ENCODE measurements around the gene RELL2. TPM values are rescaled to one million over a fixed set of nuclear protein-coding genes. Genes with fewer than 3 reads are reported as not detected.

Gene RELL2
- total RNA-seq, 1 experiment from 2014 or later: 23.8 TPM

DNA sequence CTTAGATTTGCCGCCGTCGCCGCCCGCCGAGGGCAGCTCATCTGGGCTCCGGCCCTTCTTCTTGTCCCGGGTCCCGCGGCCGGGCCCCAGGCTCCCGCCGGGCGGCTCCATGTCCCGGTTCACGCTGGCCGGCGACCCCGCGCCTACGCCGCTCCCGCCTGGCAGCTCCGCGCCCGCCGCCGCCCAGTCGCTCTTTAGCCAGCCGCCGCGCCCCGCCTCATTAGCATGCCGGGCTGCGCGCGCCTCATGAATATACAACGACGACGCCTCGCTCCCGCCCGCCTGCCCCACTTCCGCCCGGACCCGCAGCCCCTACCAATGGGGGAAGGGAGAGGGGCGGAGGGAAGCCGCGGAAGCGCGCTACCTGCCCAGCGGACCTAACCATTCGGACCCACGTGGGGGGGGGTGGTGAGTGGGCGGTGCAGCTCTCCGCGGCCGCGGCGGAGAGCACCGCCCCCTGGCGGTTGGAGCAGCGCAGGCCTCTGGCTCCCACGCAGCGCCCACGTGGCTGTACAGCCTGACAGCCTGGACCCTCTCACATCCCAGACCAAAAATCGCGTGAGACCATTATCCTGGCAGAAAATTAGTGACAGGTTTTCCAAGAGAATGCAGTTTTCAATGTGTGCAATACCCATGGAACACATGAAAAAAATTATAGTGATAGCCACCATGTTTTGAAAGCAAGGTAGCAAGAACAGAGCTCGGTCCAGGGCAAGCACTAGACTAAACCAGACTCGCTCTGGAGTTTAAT lies 17.8 kb upstream of the RELL2 start, which contains the start of gene DIAPH1 (continued):
- TF ChIP-seq, protein P1, sequence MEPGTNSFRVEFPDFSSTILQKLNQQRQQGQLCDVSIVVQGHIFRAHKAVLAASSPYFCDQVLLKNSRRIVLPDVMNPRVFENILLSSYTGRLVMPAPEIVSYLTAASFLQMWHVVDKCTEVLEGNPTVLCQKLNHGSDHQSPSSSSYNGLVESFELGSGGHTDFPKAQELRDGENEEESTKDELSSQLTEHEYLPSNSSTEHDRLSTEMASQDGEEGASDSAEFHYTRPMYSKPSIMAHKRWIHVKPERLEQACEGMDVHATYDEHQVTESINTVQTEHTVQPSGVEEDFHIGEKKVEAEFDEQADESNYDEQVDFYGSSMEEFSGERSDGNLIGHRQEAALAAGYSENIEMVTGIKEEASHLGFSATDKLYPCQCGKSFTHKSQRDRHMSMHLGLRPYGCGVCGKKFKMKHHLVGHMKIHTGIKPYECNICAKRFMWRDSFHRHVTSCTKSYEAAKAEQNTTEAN (CRISPR knock-in tag; IDR thresholded peaks at IDR 0.05): peak; percentile 43; the same call in 1 of the 2 replicates
- TF ChIP-seq TEAD1 (CRISPR knock-in tag; IDR thresholded peaks at IDR 0.05) (peak; percentile 70; the same call in 1 of the 2 replicates), SMAD4 (CRISPR knock-in tag; IDR thresholded peaks at IDR 0.05) (no peak), IRF2 (CRISPR knock-in tag; IDR thresholded peaks at IDR 0.05; ENCODE audit: borderline replicate concordance, low read depth) (no peak), ZNF232 (CRISPR knock-in tag; IDR thresholded peaks at IDR 0.05) (peak; percentile 72; the same call in 1 of the 2 replicates), MYBL2 (CRISPR knock-in tag; IDR thresholded peaks at IDR 0.05) (no peak), ELF4 (CRISPR knock-in tag; IDR thresholded peaks at IDR 0.05; ENCODE audit: low read depth) (peak; percentile 14; the same call in 1 of the 2 replicates), FOXJ3 (CRISPR knock-in tag; IDR thresholded peaks at IDR 0.05; ENCODE audit: borderline replicate concordance) (no peak), ZBTB21 (CRISPR knock-in tag; IDR thresholded peaks at IDR 0.05; ENCODE audit: borderline replicate concordance) (0 out of 2 replicates have a peak, but pooled peaks have one; percentile 68), SOX15 (CRISPR knock-in tag; IDR thresholded peaks at IDR 0.05) (no peak), GABPB1 (CRISPR knock-in tag; IDR thresholded peaks at IDR 0.05) (peak; percentile 76; the same call in 1 of the 2 replicates), NFYB (CRISPR knock-in tag; conservative IDR thresholded peaks at IDR 0.05; ENCODE audit: low read depth) (0 out of 2 replicates have a peak, but pooled peaks have one; percentile 35), EMX1 (CRISPR knock-in tag; IDR thresholded peaks at IDR 0.05) (no peak), FOXK1 (CRISPR knock-in tag; IDR thresholded peaks at IDR 0.05) (peak; percentile 94), CREM (CRISPR knock-in tag; IDR thresholded peaks at IDR 0.05) (peak; percentile 56; the same call in 1 of the 2 replicates), FOXP1 (CRISPR knock-in tag; IDR thresholded peaks at IDR 0.05; ENCODE audit: borderline replicate concordance) (peak; percentile 69; the same call in 1 of the 2 replicates)
- TF ChIP-seq, protein P2, sequence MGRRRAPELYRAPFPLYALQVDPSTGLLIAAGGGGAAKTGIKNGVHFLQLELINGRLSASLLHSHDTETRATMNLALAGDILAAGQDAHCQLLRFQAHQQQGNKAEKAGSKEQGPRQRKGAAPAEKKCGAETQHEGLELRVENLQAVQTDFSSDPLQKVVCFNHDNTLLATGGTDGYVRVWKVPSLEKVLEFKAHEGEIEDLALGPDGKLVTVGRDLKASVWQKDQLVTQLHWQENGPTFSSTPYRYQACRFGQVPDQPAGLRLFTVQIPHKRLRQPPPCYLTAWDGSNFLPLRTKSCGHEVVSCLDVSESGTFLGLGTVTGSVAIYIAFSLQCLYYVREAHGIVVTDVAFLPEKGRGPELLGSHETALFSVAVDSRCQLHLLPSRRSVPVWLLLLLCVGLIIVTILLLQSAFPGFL (CRISPR knock-in tag; IDR thresholded peaks at IDR 0.05; ENCODE audit: borderline replicate concordance): no peak
- TF ChIP-seq, protein P3, sequence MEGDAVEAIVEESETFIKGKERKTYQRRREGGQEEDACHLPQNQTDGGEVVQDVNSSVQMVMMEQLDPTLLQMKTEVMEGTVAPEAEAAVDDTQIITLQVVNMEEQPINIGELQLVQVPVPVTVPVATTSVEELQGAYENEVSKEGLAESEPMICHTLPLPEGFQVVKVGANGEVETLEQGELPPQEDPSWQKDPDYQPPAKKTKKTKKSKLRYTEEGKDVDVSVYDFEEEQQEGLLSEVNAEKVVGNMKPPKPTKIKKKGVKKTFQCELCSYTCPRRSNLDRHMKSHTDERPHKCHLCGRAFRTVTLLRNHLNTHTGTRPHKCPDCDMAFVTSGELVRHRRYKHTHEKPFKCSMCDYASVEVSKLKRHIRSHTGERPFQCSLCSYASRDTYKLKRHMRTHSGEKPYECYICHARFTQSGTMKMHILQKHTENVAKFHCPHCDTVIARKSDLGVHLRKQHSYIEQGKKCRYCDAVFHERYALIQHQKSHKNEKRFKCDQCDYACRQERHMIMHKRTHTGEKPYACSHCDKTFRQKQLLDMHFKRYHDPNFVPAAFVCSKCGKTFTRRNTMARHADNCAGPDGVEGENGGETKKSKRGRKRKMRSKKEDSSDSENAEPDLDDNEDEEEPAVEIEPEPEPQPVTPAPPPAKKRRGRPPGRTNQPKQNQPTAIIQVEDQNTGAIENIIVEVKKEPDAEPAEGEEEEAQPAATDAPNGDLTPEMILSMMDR (IDR thresholded peaks at IDR 0.05): peak; percentile 93
- TF ChIP-seq, protein P4, sequence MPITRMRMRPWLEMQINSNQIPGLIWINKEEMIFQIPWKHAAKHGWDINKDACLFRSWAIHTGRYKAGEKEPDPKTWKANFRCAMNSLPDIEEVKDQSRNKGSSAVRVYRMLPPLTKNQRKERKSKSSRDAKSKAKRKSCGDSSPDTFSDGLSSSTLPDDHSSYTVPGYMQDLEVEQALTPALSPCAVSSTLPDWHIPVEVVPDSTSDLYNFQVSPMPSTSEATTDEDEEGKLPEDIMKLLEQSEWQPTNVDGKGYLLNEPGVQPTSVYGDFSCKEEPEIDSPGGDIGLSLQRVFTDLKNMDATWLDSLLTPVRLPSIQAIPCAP (CRISPR knock-in tag; IDR thresholded peaks at IDR 0.05): no peak
- TF ChIP-seq, protein P5, sequence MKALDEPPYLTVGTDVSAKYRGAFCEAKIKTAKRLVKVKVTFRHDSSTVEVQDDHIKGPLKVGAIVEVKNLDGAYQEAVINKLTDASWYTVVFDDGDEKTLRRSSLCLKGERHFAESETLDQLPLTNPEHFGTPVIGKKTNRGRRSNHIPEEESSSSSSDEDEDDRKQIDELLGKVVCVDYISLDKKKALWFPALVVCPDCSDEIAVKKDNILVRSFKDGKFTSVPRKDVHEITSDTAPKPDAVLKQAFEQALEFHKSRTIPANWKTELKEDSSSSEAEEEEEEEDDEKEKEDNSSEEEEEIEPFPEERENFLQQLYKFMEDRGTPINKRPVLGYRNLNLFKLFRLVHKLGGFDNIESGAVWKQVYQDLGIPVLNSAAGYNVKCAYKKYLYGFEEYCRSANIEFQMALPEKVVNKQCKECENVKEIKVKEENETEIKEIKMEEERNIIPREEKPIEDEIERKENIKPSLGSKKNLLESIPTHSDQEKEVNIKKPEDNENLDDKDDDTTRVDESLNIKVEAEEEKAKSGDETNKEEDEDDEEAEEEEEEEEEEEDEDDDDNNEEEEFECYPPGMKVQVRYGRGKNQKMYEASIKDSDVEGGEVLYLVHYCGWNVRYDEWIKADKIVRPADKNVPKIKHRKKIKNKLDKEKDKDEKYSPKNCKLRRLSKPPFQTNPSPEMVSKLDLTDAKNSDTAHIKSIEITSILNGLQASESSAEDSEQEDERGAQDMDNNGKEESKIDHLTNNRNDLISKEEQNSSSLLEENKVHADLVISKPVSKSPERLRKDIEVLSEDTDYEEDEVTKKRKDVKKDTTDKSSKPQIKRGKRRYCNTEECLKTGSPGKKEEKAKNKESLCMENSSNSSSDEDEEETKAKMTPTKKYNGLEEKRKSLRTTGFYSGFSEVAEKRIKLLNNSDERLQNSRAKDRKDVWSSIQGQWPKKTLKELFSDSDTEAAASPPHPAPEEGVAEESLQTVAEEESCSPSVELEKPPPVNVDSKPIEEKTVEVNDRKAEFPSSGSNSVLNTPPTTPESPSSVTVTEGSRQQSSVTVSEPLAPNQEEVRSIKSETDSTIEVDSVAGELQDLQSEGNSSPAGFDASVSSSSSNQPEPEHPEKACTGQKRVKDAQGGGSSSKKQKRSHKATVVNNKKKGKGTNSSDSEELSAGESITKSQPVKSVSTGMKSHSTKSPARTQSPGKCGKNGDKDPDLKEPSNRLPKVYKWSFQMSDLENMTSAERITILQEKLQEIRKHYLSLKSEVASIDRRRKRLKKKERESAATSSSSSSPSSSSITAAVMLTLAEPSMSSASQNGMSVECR (CRISPR knock-in tag; IDR thresholded peaks at IDR 0.05; ENCODE audit: borderline replicate concordance): 0 out of 2 replicates have a peak, but pooled peaks have one; percentile 45
- TF ChIP-seq, protein P6, sequence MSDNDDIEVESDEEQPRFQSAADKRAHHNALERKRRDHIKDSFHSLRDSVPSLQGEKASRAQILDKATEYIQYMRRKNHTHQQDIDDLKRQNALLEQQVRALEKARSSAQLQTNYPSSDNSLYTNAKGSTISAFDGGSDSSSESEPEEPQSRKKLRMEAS (CRISPR knock-in tag; IDR thresholded peaks at IDR 0.05): peak; percentile 93
- TF ChIP-seq, protein P7, sequence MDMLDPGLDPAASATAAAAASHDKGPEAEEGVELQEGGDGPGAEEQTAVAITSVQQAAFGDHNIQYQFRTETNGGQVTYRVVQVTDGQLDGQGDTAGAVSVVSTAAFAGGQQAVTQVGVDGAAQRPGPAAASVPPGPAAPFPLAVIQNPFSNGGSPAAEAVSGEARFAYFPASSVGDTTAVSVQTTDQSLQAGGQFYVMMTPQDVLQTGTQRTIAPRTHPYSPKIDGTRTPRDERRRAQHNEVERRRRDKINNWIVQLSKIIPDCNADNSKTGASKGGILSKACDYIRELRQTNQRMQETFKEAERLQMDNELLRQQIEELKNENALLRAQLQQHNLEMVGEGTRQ (CRISPR knock-in tag; IDR thresholded peaks at IDR 0.05): peak; percentile 84
- TF ChIP-seq, protein P8, sequence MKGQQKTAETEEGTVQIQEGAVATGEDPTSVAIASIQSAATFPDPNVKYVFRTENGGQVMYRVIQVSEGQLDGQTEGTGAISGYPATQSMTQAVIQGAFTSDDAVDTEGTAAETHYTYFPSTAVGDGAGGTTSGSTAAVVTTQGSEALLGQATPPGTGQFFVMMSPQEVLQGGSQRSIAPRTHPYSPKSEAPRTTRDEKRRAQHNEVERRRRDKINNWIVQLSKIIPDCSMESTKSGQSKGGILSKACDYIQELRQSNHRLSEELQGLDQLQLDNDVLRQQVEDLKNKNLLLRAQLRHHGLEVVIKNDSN (CRISPR knock-in tag; IDR thresholded peaks at IDR 0.05): peak; percentile 84

Measured in WTC11 (cell line).